Nephron progenitor cell (in vitro differentiated cells): ENCODE results near the gene ADAMTS14.

Experiments used
- DNase-seq: peaks from one replicate; pipeline ENCODE4 v3.0.0; 2021
- H3K27ac Mint-ChIP-seq: 2 replicates; pipeline ENCODE4 v1.8.0; 2021; ENCODE audit warnings: mild to moderate bottlenecking, moderate library complexity, mixed read lengths
- H3K27me3 Mint-ChIP-seq: 2 replicates; pipeline ENCODE4 v1.8.0; 2021; ENCODE audit warnings: mild to moderate bottlenecking, low read depth, mixed read lengths; ENCODE audit not compliant: poor library complexity
- H3K36me3 Mint-ChIP-seq: 2 replicates; pipeline ENCODE4 v1.8.0; 2021; ENCODE audit warnings: low read depth, mixed read lengths
- H3K4me1 Mint-ChIP-seq: 2 replicates; pipeline ENCODE4 v1.8.0; 2021; ENCODE audit warnings: mixed read lengths
- H3K4me3 Mint-ChIP-seq: 2 replicates; pipeline ENCODE4 v1.8.0; 2021; ENCODE audit warnings: mild to moderate bottlenecking, moderate library complexity, mixed read lengths
- H3K9me3 Mint-ChIP-seq: 2 replicates; pipeline ENCODE4 v1.8.0; 2021; ENCODE audit warnings: mild to moderate bottlenecking, moderate library complexity, mixed read lengths
- TF ChIP-seq, protein P1 (sequence below): fragments of 200-600 bp; sonication (generic); IDR thresholded peaks from 2 replicates; pipeline ENCODE4 v1.5.0; 2021; ENCODE audit warnings: antibody characterized with exemption

Gene ADAMTS14

DNA sequence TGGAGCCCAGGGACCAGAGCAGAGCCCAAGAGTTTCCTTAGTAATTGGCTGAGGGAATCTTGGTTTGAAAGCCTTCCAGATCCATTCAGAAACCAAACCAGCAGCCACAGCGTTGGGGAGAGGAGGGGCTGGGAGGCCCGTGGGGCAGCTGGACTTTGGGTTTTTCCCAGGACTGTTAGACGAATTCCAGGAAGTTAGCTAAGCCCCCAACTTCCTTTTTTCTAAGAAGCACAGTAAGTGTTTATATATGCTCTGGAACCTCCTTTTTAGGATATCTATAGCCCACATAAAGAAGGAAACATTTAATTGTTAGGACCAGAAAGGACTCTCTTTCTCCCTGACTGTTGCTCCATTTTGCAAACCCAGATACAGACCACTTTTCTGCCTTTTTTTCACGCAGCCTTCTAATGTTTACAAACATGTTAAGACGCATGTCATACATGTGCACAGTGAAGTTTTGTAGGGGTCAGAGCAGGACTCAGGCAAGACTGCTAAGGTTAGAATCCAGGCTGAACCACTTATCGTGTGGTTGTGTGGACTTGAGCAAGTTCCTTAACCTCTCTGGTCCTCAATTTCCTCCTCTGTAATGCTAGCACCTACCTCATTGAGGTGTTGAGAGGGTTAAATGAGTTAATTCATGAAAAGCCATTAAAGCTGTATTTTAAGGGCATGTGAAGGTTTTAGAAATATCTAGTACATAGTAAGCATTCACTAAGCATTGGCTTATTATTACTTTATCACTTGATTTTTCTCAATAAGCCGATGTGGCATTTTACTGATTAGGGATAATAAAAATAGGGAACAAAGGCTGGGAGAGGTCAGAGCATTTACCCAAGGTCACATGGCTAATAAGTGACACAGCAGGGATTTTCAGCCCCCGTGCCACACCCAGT is 70.5 kb downstream of the ADAMTS14 start:
- no peak overlapping the region for H3K27ac Mint-ChIP-seq
- peaks cover 41% of the 10 kb centered on the region for H3K4me1 Mint-ChIP-seq
- DNase-seq, result no peak
- H3K27me3 Mint-ChIP-seq, result peaks cover 30% of the 10 kb centered on the region
- H3K36me3 Mint-ChIP-seq, result no peaks in the 10 kb centered on the region
- H3K9me3 Mint-ChIP-seq, result no peaks in the 10 kb centered on the region
- TF ChIP-seq, protein P1, sequence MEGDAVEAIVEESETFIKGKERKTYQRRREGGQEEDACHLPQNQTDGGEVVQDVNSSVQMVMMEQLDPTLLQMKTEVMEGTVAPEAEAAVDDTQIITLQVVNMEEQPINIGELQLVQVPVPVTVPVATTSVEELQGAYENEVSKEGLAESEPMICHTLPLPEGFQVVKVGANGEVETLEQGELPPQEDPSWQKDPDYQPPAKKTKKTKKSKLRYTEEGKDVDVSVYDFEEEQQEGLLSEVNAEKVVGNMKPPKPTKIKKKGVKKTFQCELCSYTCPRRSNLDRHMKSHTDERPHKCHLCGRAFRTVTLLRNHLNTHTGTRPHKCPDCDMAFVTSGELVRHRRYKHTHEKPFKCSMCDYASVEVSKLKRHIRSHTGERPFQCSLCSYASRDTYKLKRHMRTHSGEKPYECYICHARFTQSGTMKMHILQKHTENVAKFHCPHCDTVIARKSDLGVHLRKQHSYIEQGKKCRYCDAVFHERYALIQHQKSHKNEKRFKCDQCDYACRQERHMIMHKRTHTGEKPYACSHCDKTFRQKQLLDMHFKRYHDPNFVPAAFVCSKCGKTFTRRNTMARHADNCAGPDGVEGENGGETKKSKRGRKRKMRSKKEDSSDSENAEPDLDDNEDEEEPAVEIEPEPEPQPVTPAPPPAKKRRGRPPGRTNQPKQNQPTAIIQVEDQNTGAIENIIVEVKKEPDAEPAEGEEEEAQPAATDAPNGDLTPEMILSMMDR, result no peak
- H3K4me3 Mint-ChIP-seq, result no peak overlapping the region

- Mint-ChIP-seq H3K27ac (no peak overlapping the region), H3K36me3 (no peaks in the 10 kb centered on the region), H3K4me3 (no peak overlapping the region), H3K9me3 (no peaks in the 10 kb centered on the region), H3K4me1 (peaks cover 36% of the 10 kb centered on the region), H3K27me3 (peaks cover 30% of the 10 kb centered on the region)
- DNase-seq, result no peak
- TF ChIP-seq, protein P1, result no peak
Observed at GRCh38 chr10:70743430-70743788, 71.1 kb downstream of the ADAMTS14 start.

GRCh38 chr10:70743879-70744278 is 71.6 kb downstream of the ADAMTS14 start:
- TF ChIP-seq, protein P1, result no peak
- Mint-ChIP-seq H3K4me3 (no peak overlapping the region), H3K27ac (no peak overlapping the region), H3K36me3 (no peaks in the 10 kb centered on the region), H3K9me3 (no peaks in the 10 kb centered on the region), H3K4me1 (peaks cover 31% of the 10 kb centered on the region), H3K27me3 (peaks cover 28% of the 10 kb centered on the region)
- no peak for DNase-seq

- no peaks in the 10 kb centered on the region for H3K9me3 Mint-ChIP-seq
- TF ChIP-seq, protein P1, result no peak
- no peak overlapping the region for H3K4me3 Mint-ChIP-seq
- H3K36me3 Mint-ChIP-seq, result no peaks in the 10 kb centered on the region
- H3K4me1 Mint-ChIP-seq, result peaks cover 24% of the 10 kb centered on the region
- no peak overlapping the region for H3K27ac Mint-ChIP-seq
- peaks cover 33% of the 10 kb centered on the region for H3K27me3 Mint-ChIP-seq
- no peak for DNase-seq
Observed at GRCh38 chr10:70744617-70745143, 72.4 kb downstream of the ADAMTS14 start.

GRCh38 chr10:70745555-70745954 is 73.2 kb downstream of the ADAMTS14 start:
- Mint-ChIP-seq H3K9me3 (no peaks in the 10 kb centered on the region), H3K27me3 (peaks cover 28% of the 10 kb centered on the region), H3K4me3 (no peak overlapping the region), H3K4me1 (peaks cover 19% of the 10 kb centered on the region), H3K36me3 (no peaks in the 10 kb centered on the region), H3K27ac (no peak overlapping the region)
- TF ChIP-seq, protein P1, result no peak
- no peak for DNase-seq
